Measurements from ENCODE around the gene ZBTB20. TPM values are rescaled to one million over a fixed set of nuclear protein-coding genes. Genes with fewer than 3 reads are reported as not detected.

Gene ZBTB20
- total and polyA plus RNA-seq, 9 donors = 4.3 to 160 (median 107) TPM

DNA sequence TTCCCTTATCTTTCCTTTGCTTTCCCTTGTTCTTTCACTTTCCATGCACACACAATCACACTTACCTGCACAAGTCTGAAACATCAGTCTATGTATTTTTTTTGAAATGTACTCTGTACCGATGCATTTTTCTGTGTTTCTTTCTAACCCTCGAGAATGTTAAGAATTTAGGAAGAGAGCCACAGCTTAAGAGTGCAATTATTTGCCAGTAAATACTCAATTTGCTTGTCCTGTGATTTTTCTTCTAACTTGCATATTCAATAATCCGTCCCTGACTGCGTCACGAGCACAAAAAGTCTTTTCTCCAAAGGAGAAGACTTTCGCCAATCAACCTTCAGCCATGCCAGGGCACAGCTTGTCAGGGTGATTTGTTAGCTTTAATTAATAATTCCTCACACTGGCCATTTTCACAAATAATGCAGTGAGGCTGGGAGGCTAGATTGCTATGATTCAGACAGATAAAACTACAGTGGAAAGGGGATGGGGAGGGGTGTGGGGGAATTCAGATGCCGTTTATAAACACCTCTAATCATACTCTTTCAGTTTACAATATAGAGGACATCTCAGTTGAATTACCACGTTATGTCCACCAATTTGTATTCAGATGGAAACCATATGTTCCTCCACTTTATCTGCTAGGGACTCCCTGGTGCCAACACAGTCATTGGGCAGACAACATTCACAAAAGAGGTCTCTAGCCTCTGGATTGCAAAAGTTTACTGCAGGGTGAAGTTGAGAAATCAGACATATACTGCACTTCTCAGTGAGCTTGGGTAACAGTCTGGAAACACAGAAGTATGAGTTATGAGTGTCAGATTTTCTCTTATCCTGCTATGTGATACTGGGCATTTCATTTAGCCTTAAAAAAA is 388.0 kb downstream of the ZBTB20 start:
- Histone ChIP-seq H3K36me3 (no peaks in the 10 kb centered on the region), H3K4me3 (peak overlapping the region; percentile 36), H3K27ac (peak overlapping the region in 1 of 2 donors; percentile 51), H3K27me3 (no peaks in the 10 kb centered on the region), H3K4me1 (ENCODE audit: insufficient read depth) (no peaks in the 10 kb centered on the region), H3K9me3 (no peaks in the 10 kb centered on the region)
- WGBS, 3 donors = 7 to 22% (median 10%) methylated on average over 8 of the region's 8 CpGs
- intact Hi-C loops (cut with DNase I) = no loop called here
- TF ChIP-seq POLR2A (IDR thresholded peaks at IDR 0.05) (no peak), EP300 (IDR thresholded peaks at IDR 0.05) (no peak)
- TF ChIP-seq, protein P1, sequence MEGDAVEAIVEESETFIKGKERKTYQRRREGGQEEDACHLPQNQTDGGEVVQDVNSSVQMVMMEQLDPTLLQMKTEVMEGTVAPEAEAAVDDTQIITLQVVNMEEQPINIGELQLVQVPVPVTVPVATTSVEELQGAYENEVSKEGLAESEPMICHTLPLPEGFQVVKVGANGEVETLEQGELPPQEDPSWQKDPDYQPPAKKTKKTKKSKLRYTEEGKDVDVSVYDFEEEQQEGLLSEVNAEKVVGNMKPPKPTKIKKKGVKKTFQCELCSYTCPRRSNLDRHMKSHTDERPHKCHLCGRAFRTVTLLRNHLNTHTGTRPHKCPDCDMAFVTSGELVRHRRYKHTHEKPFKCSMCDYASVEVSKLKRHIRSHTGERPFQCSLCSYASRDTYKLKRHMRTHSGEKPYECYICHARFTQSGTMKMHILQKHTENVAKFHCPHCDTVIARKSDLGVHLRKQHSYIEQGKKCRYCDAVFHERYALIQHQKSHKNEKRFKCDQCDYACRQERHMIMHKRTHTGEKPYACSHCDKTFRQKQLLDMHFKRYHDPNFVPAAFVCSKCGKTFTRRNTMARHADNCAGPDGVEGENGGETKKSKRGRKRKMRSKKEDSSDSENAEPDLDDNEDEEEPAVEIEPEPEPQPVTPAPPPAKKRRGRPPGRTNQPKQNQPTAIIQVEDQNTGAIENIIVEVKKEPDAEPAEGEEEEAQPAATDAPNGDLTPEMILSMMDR (IDR thresholded peaks at IDR 0.05) = no peak
- no peak for DNase-seq

DNA sequence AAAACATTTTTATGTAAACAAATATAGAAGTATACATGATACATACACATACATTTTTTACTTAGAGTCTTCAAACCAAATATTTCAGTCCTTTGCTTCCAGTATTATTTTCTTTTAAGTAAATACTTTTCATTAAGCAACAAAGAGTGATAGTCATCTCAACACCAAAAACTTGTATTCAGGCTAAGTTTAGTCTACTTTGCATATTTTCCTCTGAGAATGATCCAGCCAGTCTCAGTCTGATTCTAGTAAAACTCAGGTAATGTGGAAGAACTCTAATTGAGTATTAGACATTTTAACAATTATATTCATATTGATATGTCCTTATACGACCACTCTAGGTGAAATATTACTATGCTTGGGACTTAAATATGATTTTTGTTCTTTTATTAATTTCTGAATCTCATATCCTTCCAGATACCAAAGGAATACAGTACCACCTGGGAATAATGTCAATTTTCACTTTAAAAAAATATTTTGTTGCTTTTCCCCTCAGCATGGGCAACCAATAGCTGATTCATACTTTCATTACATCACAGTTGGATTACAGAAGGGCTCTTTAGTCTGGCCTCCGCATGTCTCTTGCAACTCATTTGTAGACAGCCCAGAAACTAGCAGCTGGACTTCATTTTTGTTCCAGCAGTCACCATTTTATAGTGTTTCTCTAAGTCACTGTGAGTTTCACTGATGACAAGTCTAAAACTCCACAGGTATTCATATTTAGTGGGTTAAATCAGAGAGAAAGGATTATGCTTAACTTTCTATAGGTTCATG is 390.4 kb downstream of the ZBTB20 start:
- peak in 1 of 5 donors; percentile 57 for DNase-seq
- Histone ChIP-seq H3K9me3 (no peaks in the 10 kb centered on the region), H3K4me1 (ENCODE audit: insufficient read depth) (no peaks in the 10 kb centered on the region), H3K27ac (peak overlapping the region in 1 of 2 donors; percentile 19), H3K4me3 (no peak overlapping the region), H3K36me3 (no peaks in the 10 kb centered on the region), H3K27me3 (no peaks in the 10 kb centered on the region)
- intact Hi-C loops (cut with DNase I) = no loop called here
- TF ChIP-seq, protein P1 (IDR thresholded peaks at IDR 0.05) = no peak
- TF ChIP-seq EP300 (IDR thresholded peaks at IDR 0.05) (no peak), POLR2A (IDR thresholded peaks at IDR 0.05) (no peak)
- WGBS, 3 donors = 55 to 61% (median 60%) methylated on average over 2 of the region's 2 CpGs

DNA sequence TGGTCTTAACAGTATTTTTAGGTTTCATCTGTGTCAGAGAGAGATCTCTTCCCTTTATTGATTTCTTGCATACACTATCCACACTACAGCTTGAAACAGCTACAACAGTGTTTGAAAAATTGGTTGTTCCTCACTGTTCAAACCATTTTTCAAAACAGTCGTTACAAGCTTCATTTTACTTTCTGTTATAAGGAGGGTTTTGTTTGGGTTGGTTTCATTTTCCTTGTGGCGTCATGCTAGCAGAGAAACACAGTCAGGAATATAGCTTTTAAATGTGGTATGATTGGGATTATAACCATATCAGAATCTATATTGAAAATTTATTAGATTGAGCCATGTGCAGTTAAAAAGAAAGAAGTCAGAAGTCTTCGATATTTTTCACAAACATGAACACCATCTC is 400.6 kb downstream of the ZBTB20 start:
- Histone ChIP-seq H3K27ac (peak overlapping the region; percentile 22 to 79), H3K4me3 (peak overlapping the region; percentile 13), H3K27me3 (no peaks in the 10 kb centered on the region), H3K9me3 (no peaks in the 10 kb centered on the region), H3K4me1 (ENCODE audit: insufficient read depth) (peaks cover 3% of the 10 kb centered on the region), H3K36me3 (no peaks in the 10 kb centered on the region)
- TF ChIP-seq EP300 (IDR thresholded peaks at IDR 0.05) (no peak), POLR2A (IDR thresholded peaks at IDR 0.05) (no peak)
- TF ChIP-seq, protein P1 (IDR thresholded peaks at IDR 0.05) = no peak
- 5 to 15% (median 8%) methylated on average over 3 of the region's 3 CpGs for WGBS, 3 donors
- intact Hi-C loops (cut with DNase I) = no loop called here
- no peak for DNase-seq

DNA sequence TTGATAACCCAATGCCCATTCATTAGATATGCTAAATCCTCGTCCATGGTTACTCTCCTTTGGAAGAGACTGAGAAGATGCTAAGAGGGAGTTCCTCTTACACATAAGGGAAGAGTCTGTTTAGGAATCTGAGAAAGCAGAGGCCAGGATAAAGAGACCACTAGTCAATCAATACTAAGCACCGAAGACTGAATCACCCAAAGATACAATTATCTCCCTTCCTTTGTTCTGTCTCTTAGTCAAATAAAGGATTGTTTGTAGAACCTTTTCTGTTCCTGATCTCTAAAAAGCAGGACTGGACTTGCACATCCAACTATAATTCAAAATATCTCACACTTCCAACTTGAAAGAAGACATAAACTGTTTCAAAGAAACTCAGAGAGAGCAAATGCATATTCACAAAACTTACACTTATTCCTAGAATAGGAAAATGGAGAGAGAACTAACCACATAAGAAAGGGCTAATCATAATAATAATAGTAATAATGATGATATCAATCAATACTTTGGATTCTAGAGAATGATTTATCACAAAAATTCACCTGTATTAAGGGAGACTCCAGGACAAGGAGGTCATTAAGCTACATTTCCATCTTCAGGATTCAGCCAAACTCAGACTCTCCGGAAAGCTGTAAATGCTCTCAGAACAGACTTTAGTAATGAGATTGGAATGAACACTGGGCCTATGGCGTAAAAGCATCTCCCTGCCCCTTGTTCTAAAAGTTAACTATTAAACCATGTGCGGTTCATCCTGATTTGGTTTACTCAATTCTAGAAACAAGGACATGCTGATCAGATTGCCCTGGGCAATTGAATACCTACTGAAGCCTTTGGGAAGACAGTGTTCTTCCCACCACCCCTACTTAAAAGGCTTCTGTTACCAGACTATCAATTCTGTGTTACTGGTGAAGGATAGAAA is 401.5 kb downstream of the ZBTB20 start:
- Histone ChIP-seq H3K36me3 (no peaks in the 10 kb centered on the region), H3K9me3 (no peaks in the 10 kb centered on the region), H3K27me3 (no peaks in the 10 kb centered on the region), H3K4me1 (ENCODE audit: insufficient read depth) (peaks cover 3% of the 10 kb centered on the region), H3K4me3 (peak overlapping the region; percentile 13), H3K27ac (peak overlapping the region; percentile 35 to 79)
- TF ChIP-seq POLR2A (IDR thresholded peaks at IDR 0.05) = no peak
- no peak for TF ChIP-seq EP300 (IDR thresholded peaks at IDR 0.05)
- TF ChIP-seq, protein P1 (IDR thresholded peaks at IDR 0.05) = no peak
- WGBS, 3 donors = 18 to 33% (median 26%) methylated on average over 5 of the region's 5 CpGs
- no peak for DNase-seq
- intact Hi-C loops (cut with DNase I) = no loop called here
